K562 (cell line): Measurements from ENCODE around the gene SLC24A4. TPM values are rescaled to one million over a fixed set of nuclear protein-coding genes. Genes with fewer than 3 reads are reported as not detected.
A peak's percentile ranks its signal among the peaks of the same experiment; 100 is the strongest.

Experiments
- ATAC-seq: fragments of 200-7000 bp; cut with Tn5 transposase; 3 replicates; pipeline ENCODE4 v1.9.1; 2020; ENCODE audit warnings: moderate library complexity
- BruUV-seq: library from RNA; stranded (reverse); fragments of 400-500 nt; replicated peaks from 2 replicates; lab custom pipeline; 2021; lab: Mats Ljungman, UMichigan
- CTCF ChIA-PET: fragments of 300-600 bp; formaldehyde crosslinking; extraction: SDS; loops from one replicate; lab custom pipeline; 2021; ENCODE audit warnings: low intra/inter-chr PET ratio; lab: Yijun Ruan, JAX
- POLR2A ChIA-PET: fragments of 300-600, 350-650 bp; sonication (Branson Sonifier 250); formaldehyde crosslinking; extraction: SDS; loops from one replicate; lab custom pipeline; 2021; ENCODE audit warnings: antibody characterized with exemption, inconsistent platforms; lab: Yijun Ruan, JAX
- DNase-seq, 4 experiments: peaks; one replicate each; pipeline versions ENCODE4 v3.0.0 to v3.0.0-alpha.2; 2011 to 2018; ENCODE audit warnings: low spot score in 3 of 4, mixed read lengths in 3 of 4; ENCODE audit errors: extremely low read depth in 1 of 4
- FAIRE-seq: peaks from 2 replicates; lab custom pipeline; 2011; peaks lifted over from hg19 to GRCh38; lab: Jason Lieb, UNC
- H2AFZ ChIP-seq: 2 replicates; pipeline ENCODE4 v1.6.0; 2011; ENCODE audit warnings: low read depth, low read length, control low read depth, inconsistent platforms
- H3K27ac ChIP-seq: fragments of 200-600 bp; 3 replicates; pipeline ENCODE4 v1.8.0; 2011; ENCODE audit warnings: low read depth, mild to moderate bottlenecking, control low read depth, inconsistent platforms, low read length, moderate library complexity, mixed read lengths; ENCODE audit errors: extremely low read depth
- H3K27me3 ChIP-seq, 2 experiments: fragments of 300-600 bp in 1 of 2; 2 replicates in 1 of 2; 3 replicates in 1 of 2; pipeline versions ENCODE4 v1.6.0 to v1.8.0; 2011; ENCODE audit warnings: inconsistent platforms in 2 of 2, low read length in 2 of 2, mild to moderate bottlenecking in 1 of 2, mixed read lengths in 1 of 2, moderate library complexity in 1 of 2; ENCODE audit not compliant: control insufficient read depth in 2 of 2, insufficient read depth in 2 of 2
- H3K36me3 ChIP-seq: fragments of 300-600 bp; 3 replicates; pipeline ENCODE4 v1.8.0; 2011; ENCODE audit warnings: mild to moderate bottlenecking, low read length, inconsistent platforms; ENCODE audit not compliant: control insufficient read depth, insufficient read depth
- H3K4me1 ChIP-seq, 2 experiments: fragments of 200-600 bp in 1 of 2; replicated peaks in 1 of 2; 2 replicates in 1 of 2; 3 replicates in 1 of 2; pipeline versions ENCODE4 v1.5.1 to v1.8.0; 2011; ENCODE audit warnings: inconsistent platforms in 2 of 2, low read length in 2 of 2, mild to moderate bottlenecking in 1 of 2, mixed read lengths in 1 of 2, moderate library complexity in 1 of 2; ENCODE audit not compliant: control insufficient read depth in 2 of 2, insufficient read depth in 2 of 2
- H3K4me2 ChIP-seq: 2 replicates; pipeline ENCODE4 v1.6.1; 2011; ENCODE audit warnings: low read length, control low read depth, inconsistent platforms, mixed read lengths; ENCODE audit not compliant: insufficient read depth
- H3K4me3 ChIP-seq: fragments of 200-600 bp; sonication (generic), shearing (Covaris generic); 2 replicates; pipeline ENCODE4 v1.5.1; 2016; ENCODE audit warnings: control low read depth, inconsistent platforms
- H3K79me2 ChIP-seq: fragments of 200-600 bp; 3 replicates; pipeline ENCODE4 v1.8.0; 2011; ENCODE audit warnings: low read length, inconsistent platforms; ENCODE audit not compliant: control insufficient read depth, insufficient read depth
- H3K9ac ChIP-seq, 2 experiments: 2 replicates each; pipeline versions ENCODE4 v1.6.0 to v1.6.1; 2011; ENCODE audit warnings: low read depth in 2 of 2, low read length in 2 of 2, control low read depth in 1 of 2, inconsistent platforms in 1 of 2, mild to moderate bottlenecking in 1 of 2, mixed read lengths in 1 of 2; ENCODE audit not compliant: insufficient read depth in 1 of 2
- H3K9me1 ChIP-seq: one replicate; pipeline ENCODE4 v1.6.0; 2011; ENCODE audit warnings: inconsistent platforms, mild to moderate bottlenecking, low read length, moderate library complexity; ENCODE audit not compliant: control insufficient read depth, insufficient read depth
- H3K9me3 ChIP-seq: replicated peaks from 2 replicates; pipeline ENCODE4 v1.5.1; 2011; ENCODE audit warnings: low read depth, low read length, inconsistent platforms; ENCODE audit not compliant: control insufficient read depth, insufficient read depth
- H4K20me1 ChIP-seq: replicated peaks from 2 replicates; pipeline ENCODE4 v1.6.1; 2011; ENCODE audit warnings: low read length, inconsistent platforms, mixed read lengths; ENCODE audit not compliant: control insufficient read depth, insufficient read depth
- CBX5 ChIP-seq: IDR thresholded peaks from 2 replicates; pipeline ENCODE4 v1.6.1; 2014; ENCODE audit warnings: low read depth, borderline replicate concordance
- NFE2L1 ChIP-seq: fragments of 450-650 bp; IDR thresholded peaks from 2 replicates; pipeline ENCODE4 v1.6.1; 2016; ENCODE audit warnings: missing genetic modification characterization, low read depth, mild to moderate bottlenecking, missing compliant biosample characterization, moderate library complexity, borderline replicate concordance
- NR3C1 ChIP-seq: sonication (generic); formaldehyde crosslinking; IDR thresholded peaks from 2 replicates; pipeline ENCODE4 v1.8.1; 2022; ENCODE audit warnings: missing genetic modification reagents
- ZNF175 ChIP-seq: fragments of 200-800 bp; sonication (Bioruptor generic); IDR thresholded peaks from 2 replicates; pipeline ENCODE4 v1.6.1; 2016; ENCODE audit warnings: low read depth, mild to moderate bottlenecking, missing genetic modification characterization, missing compliant biosample characterization
- ZNF586 ChIP-seq: fragments of 450-650 bp; formaldehyde crosslinking; conservative IDR thresholded peaks from 2 replicates; pipeline ENCODE4 v1.4.0; 2020; ENCODE audit warnings: mild to moderate bottlenecking, moderate library complexity
- ZNF778 ChIP-seq: fragments of 450-650 bp; formaldehyde crosslinking; IDR thresholded peaks from 2 replicates; pipeline ENCODE4 v1.4.0; 2020; ENCODE audit warnings: mild to moderate bottlenecking, moderate library complexity
- WGBS: fragments of 100-300 bp; shearing (Covaris generic); methylation state at CpG from one replicate; pipeline ENCODE4 v1.1.6; 2016; ENCODE audit warnings: low coverage, mixed read lengths; ENCODE audit not compliant: insufficient coverage; ENCODE audit errors: missing lambda C conversion rate; 5-methylcytosine and 5-hydroxymethylcytosine counted together
- in situ Hi-C: fragments of 300-500 bp; cut with MboI; formaldehyde crosslinking; loops from 4 replicates; pipeline ENCODE4 v1.15.0; 2018; ENCODE audit warnings: inconsistent platforms, mixed read lengths
- intact Hi-C: fragments of 100-400 bp; cut with micrococcal nuclease; formaldehyde crosslinking; loops from 2 replicates; pipeline ENCODE4 v1.14.2; 2022
- polyA plus RNA-seq, 8 experiments: library from polyadenylated mRNA; depleted of rRNA in 4 of 8; stranded (reverse) in 5 of 8; unstranded in 3 of 8; fragments of >200 nt; fragmentation: Nextera tagmentation in 2 of 8; fragmentation: Illumina TruSeq in 1 of 8; extraction: Ambion mirVana in 2 of 8; extraction: Trizol in 1 of 8; gene quantifications; 2 replicates each; pipeline versions ENCODE4 v1.2.1 to v1.2.3, GENCODE V29; 2011 to 2014; ENCODE audit warnings: inconsistent platforms in 1 of 8, missing spikeins in 1 of 8
- total RNA-seq, 7 experiments: library from RNA; depleted of rRNA in 6 of 7; stranded (reverse); fragments of >200 nt in 6 of 7; fragmentation: Illumina TruSeq in 2 of 7; extraction: Trizol in 2 of 7; gene quantifications; 2 replicates each; pipeline versions ENCODE4 v1.2.1 to v1.2.3, GENCODE V29; 2011 to 2021; ENCODE audit warnings: low replicate concordance in 1 of 7
- TF ChIP-seq, protein P1 (sequence below): fragments of 450-650 bp; IDR thresholded peaks from 2 replicates; pipeline ENCODE4 v1.6.1; 2016; ENCODE audit warnings: mild to moderate bottlenecking
- TF ChIP-seq, protein P2 (sequence below): sonication (generic); formaldehyde crosslinking; IDR thresholded peaks from 2 replicates; pipeline ENCODE4 v1.8.1; 2023; ENCODE audit warnings: mild to moderate bottlenecking, missing genetic modification reagents
- TF ChIP-seq, protein P3 (sequence below): fragments of 250-450 bp; sonication (Bioruptor Pico); IDR thresholded peaks from 2 replicates; pipeline ENCODE4 v1.5.0; 2021

SLC24A4 gene
- total and polyA plus RNA-seq, 9 of the 15 experiments (the other 6 are each of a cell fraction or from before 2014, with no cell fraction given) = not detected

DNA sequence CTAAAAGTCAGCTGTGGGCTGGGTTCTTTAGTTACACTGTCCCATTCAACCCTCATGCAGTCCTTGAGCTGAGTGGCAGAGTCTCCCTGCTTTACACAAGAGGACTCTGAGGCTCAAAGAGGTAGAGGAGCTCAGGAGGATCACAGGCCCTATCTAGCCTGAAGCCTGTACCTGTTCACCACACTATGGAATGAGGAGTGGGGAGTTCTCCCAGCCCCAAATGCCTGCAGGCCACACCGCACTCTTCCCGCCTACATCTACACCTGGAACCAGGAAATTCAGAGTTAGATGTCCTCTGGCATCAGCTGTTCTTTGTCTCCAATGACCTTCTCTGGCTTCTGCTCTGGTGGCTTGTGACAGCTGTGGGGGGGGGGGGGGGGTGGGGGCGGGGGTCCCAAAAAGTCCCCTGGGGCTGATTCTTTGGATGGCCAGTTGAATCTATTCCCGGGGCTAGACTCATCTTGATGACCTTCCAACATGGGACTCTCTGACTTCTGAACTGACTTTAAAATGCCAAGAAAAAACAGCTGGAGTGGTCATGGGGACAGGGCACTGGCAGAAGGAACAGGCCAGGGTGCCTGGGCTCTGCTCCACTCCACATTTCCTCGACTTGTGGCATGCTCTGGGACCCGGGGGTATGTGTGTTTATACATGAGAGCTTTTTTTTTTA is 221.2 kb downstream of the SLC24A4 start (continued):
- TF ChIP-seq NFE2L1 (tag) = no peak
- TF ChIP-seq ZNF778 (CRISPR knock-in tag) = no peak
- TF ChIP-seq, protein P1, sequence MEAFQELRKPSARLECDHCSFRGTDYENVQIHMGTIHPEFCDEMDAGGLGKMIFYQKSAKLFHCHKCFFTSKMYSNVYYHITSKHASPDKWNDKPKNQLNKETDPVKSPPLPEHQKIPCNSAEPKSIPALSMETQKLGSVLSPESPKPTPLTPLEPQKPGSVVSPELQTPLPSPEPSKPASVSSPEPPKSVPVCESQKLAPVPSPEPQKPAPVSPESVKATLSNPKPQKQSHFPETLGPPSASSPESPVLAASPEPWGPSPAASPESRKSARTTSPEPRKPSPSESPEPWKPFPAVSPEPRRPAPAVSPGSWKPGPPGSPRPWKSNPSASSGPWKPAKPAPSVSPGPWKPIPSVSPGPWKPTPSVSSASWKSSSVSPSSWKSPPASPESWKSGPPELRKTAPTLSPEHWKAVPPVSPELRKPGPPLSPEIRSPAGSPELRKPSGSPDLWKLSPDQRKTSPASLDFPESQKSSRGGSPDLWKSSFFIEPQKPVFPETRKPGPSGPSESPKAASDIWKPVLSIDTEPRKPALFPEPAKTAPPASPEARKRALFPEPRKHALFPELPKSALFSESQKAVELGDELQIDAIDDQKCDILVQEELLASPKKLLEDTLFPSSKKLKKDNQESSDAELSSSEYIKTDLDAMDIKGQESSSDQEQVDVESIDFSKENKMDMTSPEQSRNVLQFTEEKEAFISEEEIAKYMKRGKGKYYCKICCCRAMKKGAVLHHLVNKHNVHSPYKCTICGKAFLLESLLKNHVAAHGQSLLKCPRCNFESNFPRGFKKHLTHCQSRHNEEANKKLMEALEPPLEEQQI = no peak
- no peak for TF ChIP-seq ZNF586 (CRISPR knock-in tag)
- TF ChIP-seq NR3C1 = no peak

DNA sequence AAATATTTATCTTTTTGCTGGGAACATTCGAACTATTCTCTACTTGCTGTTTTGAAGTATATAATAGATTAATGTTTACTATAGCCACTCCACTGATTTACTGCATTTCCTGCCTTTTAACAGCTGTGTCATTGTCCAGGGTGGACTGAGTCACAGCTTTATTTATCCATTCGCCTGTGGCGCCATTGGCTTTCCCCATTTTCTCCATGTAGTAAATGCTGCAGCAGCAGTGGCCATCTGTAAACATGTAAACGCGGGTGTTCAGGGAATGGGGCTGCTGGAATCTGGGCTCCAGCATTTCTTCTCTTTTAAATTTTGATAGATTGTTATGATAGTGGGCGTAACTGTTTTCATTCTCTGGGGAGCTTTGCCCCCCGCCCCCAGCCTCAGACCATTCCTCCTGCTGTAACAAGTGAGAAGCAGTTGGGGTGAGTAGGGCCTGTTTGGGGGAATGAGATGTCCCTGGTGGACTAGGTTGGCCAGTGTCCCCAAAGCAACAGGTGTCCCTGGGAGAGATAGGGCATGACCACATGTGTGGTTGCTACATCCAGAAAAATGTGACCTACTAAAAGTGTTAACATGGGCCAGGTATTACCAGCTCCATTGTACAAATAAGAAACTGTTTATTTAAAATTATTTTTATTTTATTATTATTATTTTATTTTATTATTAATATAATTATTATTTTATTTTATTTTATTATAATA is 223.5 kb downstream of the SLC24A4 start:
- 11% methylated on average over 7 of the region's 7 CpGs for WGBS
- Histone ChIP-seq H3K4me3 (no peak overlapping the region), H3K27me3 (no peaks in the 10 kb centered on the region), H3K27ac (no peak overlapping the region), H3K36me3 (no peaks in the 10 kb centered on the region), H3K4me1 (no peaks in the 10 kb centered on the region; a peak in 1 of 5 replicates), H3K9me1 (no peaks in the 10 kb centered on the region), H2AFZ (no peak overlapping the region), H4K20me1 (no peaks in the 10 kb centered on the region), H3K4me2 (no peak overlapping the region), H3K79me2 (no peaks in the 10 kb centered on the region), H3K9me3 (no peaks in the 10 kb centered on the region), H3K9ac (no peak overlapping the region)
- in situ Hi-C loops (no loop called here), intact Hi-C loops (no loop called here)
- TF ChIP-seq, protein P2, sequence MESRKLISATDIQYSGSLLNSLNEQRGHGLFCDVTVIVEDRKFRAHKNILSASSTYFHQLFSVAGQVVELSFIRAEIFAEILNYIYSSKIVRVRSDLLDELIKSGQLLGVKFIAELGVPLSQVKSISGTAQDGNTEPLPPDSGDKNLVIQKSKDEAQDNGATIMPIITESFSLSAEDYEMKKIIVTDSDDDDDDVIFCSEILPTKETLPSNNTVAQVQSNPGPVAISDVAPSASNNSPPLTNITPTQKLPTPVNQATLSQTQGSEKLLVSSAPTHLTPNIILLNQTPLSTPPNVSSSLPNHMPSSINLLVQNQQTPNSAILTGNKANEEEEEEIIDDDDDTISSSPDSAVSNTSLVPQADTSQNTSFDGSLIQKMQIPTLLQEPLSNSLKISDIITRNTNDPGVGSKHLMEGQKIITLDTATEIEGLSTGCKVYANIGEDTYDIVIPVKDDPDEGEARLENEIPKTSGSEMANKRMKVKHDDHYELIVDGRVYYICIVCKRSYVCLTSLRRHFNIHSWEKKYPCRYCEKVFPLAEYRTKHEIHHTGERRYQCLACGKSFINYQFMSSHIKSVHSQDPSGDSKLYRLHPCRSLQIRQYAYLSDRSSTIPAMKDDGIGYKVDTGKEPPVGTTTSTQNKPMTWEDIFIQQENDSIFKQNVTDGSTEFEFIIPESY = peak; percentile 65
- TF ChIP-seq, protein P3, sequence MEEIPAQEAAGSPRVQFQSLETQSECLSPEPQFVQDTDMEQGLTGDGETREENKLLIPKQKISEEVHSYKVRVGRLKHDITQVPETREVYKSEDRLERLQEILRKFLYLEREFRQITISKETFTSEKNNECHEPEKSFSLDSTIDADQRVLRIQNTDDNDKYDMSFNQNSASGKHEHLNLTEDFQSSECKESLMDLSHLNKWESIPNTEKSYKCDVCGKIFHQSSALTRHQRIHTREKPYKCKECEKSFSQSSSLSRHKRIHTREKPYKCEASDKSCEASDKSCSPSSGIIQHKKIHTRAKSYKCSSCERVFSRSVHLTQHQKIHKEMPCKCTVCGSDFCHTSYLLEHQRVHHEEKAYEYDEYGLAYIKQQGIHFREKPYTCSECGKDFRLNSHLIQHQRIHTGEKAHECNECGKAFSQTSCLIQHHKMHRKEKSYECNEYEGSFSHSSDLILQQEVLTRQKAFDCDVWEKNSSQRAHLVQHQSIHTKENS (CRISPR knock-in tag) = no peak
- TF ChIP-seq ZNF175 (CRISPR knock-in tag) = no peak
- TF ChIP-seq CBX5 = no peak
- POLR2A ChIA-PET = no interaction called here
- no peak for FAIRE-seq
- no peak for ATAC-seq
- BruUV-seq = no TSS peak
- CTCF ChIA-PET = no interaction called here
- peak in 1 of 4 experiments; percentile 8 for DNase-seq
